Mucosa of rectum (tissue), 2 donors: ENCODE measurements around the gene KIAA1217.

Experiments used
- H3K27ac ChIP-seq, 2 donors: one replicate each; pipeline ENCODE4 v1.7.0; 2013; ENCODE audit warnings: inconsistent platforms in 2 of 2, low read depth in 2 of 2, low read length in 2 of 2
- H3K27me3 ChIP-seq, 2 donors: one replicate each; pipeline ENCODE4 v1.7.0; 2013; ENCODE audit warnings: low read length in 2 of 2; ENCODE audit not compliant: control insufficient read depth in 2 of 2, insufficient read depth in 2 of 2
- H3K36me3 ChIP-seq, 2 donors: one replicate each; pipeline ENCODE4 v1.7.0; 2013; ENCODE audit warnings: low read length in 2 of 2; ENCODE audit not compliant: control insufficient read depth in 2 of 2, insufficient read depth in 2 of 2
- H3K4me1 ChIP-seq, 2 donors: one replicate each; pipeline ENCODE4 v1.7.0; 2013; ENCODE audit warnings: low read length in 2 of 2, mild to moderate bottlenecking in 1 of 2; ENCODE audit not compliant: control insufficient read depth in 2 of 2, insufficient read depth in 2 of 2
- H3K4me3 ChIP-seq, 2 donors: one replicate each; pipeline ENCODE4 v1.7.0; 2013; ENCODE audit warnings: low read length in 2 of 2
- H3K9ac ChIP-seq, 2 donors: one replicate each; pipeline ENCODE4 v1.7.0; 2013; ENCODE audit warnings: low read length in 2 of 2, low read depth in 1 of 2, mild to moderate bottlenecking in 1 of 2
- H3K9me3 ChIP-seq, 2 donors: one replicate each; pipeline ENCODE4 v1.7.0; 2013; ENCODE audit warnings: low read length in 2 of 2; ENCODE audit not compliant: control insufficient read depth in 2 of 2
- donor health status: healthy.
- donor health status: Normal muscosa, but diverticular disease.

Gene KIAA1217

GRCh38 chr10:24357344-24358004 lies 148.5 kb downstream of the KIAA1217 start:
- no peak overlapping the region for H3K9ac ChIP-seq
- H3K4me3 ChIP-seq = no peak overlapping the region
- no peaks in the 10 kb centered on the region for H3K27me3 ChIP-seq
- no peaks in the 10 kb centered on the region for H3K4me1 ChIP-seq
- no peaks in the 10 kb centered on the region for H3K36me3 ChIP-seq
- H3K27ac ChIP-seq = no peak overlapping the region
- H3K9me3 ChIP-seq = no peaks in the 10 kb centered on the region

GRCh38 chr10:24358022-24358421 lies 149.1 kb downstream of the KIAA1217 start:
- Histone ChIP-seq H3K27me3 (no peaks in the 10 kb centered on the region), H3K9ac (no peak overlapping the region), H3K9me3 (no peaks in the 10 kb centered on the region), H3K4me1 (no peaks in the 10 kb centered on the region), H3K36me3 (no peaks in the 10 kb centered on the region), H3K27ac (no peak overlapping the region), H3K4me3 (no peak overlapping the region)

- H3K27ac ChIP-seq = no peak overlapping the region
- H3K27me3 ChIP-seq = no peaks in the 10 kb centered on the region
- no peak overlapping the region for H3K9ac ChIP-seq
- no peaks in the 10 kb centered on the region for H3K36me3 ChIP-seq
- no peak overlapping the region for H3K4me3 ChIP-seq
- no peaks in the 10 kb centered on the region for H3K4me1 ChIP-seq
- no peaks in the 10 kb centered on the region for H3K9me3 ChIP-seq
Observed at GRCh38 chr10:24360282-24361127, 151.6 kb downstream of the KIAA1217 start.

GRCh38 chr10:24363070-24363469 lies 154.1 kb downstream of the KIAA1217 start:
- no peak overlapping the region for H3K27ac ChIP-seq
- no peaks in the 10 kb centered on the region for H3K36me3 ChIP-seq
- no peaks in the 10 kb centered on the region for H3K27me3 ChIP-seq
- no peaks in the 10 kb centered on the region for H3K4me1 ChIP-seq
- H3K4me3 ChIP-seq = no peak overlapping the region
- H3K9ac ChIP-seq = no peak overlapping the region
- no peaks in the 10 kb centered on the region for H3K9me3 ChIP-seq

GRCh38 chr10:24367688-24368087 lies 158.8 kb downstream of the KIAA1217 start:
- no peaks in the 10 kb centered on the region for H3K36me3 ChIP-seq
- no peaks in the 10 kb centered on the region for H3K4me1 ChIP-seq

GRCh38 chr10:24370877-24371276 lies 161.9 kb downstream of the KIAA1217 start:
- H3K9me3 ChIP-seq = no peaks in the 10 kb centered on the region
- H3K27ac ChIP-seq = no peak overlapping the region
- no peaks in the 10 kb centered on the region for H3K36me3 ChIP-seq
- no peak overlapping the region for H3K9ac ChIP-seq
- H3K4me1 ChIP-seq = no peaks in the 10 kb centered on the region
- H3K27me3 ChIP-seq = no peaks in the 10 kb centered on the region
- no peak overlapping the region for H3K4me3 ChIP-seq

More at GRCh38 chr10:24367688-24368087, 158.8 kb downstream of the KIAA1217 start:
- no peak overlapping the region for H3K27ac ChIP-seq
- H3K9ac ChIP-seq = no peak overlapping the region
- no peak overlapping the region for H3K4me3 ChIP-seq
- no peaks in the 10 kb centered on the region for H3K9me3 ChIP-seq
- no peaks in the 10 kb centered on the region for H3K27me3 ChIP-seq

- no peaks in the 10 kb centered on the region for H3K27me3 ChIP-seq
- H3K36me3 ChIP-seq = no peaks in the 10 kb centered on the region
- no peaks in the 10 kb centered on the region for H3K4me1 ChIP-seq
- H3K9me3 ChIP-seq = no peaks in the 10 kb centered on the region
- H3K27ac ChIP-seq = no peak overlapping the region
- H3K4me3 ChIP-seq = no peak overlapping the region
- H3K9ac ChIP-seq = no peak overlapping the region
Observed at GRCh38 chr10:24371396-24371795, 162.5 kb downstream of the KIAA1217 start.

GRCh38 chr10:24374134-24374915 lies 165.4 kb downstream of the KIAA1217 start:
- Histone ChIP-seq H3K36me3 (no peaks in the 10 kb centered on the region), H3K4me1 (no peaks in the 10 kb centered on the region), H3K27me3 (no peaks in the 10 kb centered on the region), H3K4me3 (no peak overlapping the region), H3K9me3 (no peaks in the 10 kb centered on the region), H3K9ac (no peak overlapping the region), H3K27ac (no peak overlapping the region)

GRCh38 chr10:24375510-24375909 lies 166.6 kb downstream of the KIAA1217 start:
- Histone ChIP-seq H3K9me3 (no peaks in the 10 kb centered on the region), H3K27me3 (no peaks in the 10 kb centered on the region), H3K4me3 (no peak overlapping the region), H3K9ac (no peak overlapping the region), H3K36me3 (no peaks in the 10 kb centered on the region), H3K4me1 (no peaks in the 10 kb centered on the region), H3K27ac (no peak overlapping the region)

GRCh38 chr10:24376731-24377130 lies 167.8 kb downstream of the KIAA1217 start:
- Histone ChIP-seq H3K4me1 (no peaks in the 10 kb centered on the region), H3K9me3 (no peaks in the 10 kb centered on the region), H3K4me3 (no peak overlapping the region), H3K27ac (no peak overlapping the region), H3K36me3 (no peaks in the 10 kb centered on the region), H3K27me3 (no peaks in the 10 kb centered on the region), H3K9ac (no peak overlapping the region)
